ENCODE results near the gene APBB2. TPM values are rescaled to one million over a fixed set of nuclear protein-coding genes. Genes with fewer than 3 reads are reported as not detected.

Gene APBB2
- total RNA-seq, 1 donor from 2014 or later: 138 TPM

- DNase-seq (ENCODE audit: low read depth, low spot score): no peak
Observed at GRCh38 chr4:40978548-40978947, 235.8 kb downstream of the APBB2 start.

DNA sequence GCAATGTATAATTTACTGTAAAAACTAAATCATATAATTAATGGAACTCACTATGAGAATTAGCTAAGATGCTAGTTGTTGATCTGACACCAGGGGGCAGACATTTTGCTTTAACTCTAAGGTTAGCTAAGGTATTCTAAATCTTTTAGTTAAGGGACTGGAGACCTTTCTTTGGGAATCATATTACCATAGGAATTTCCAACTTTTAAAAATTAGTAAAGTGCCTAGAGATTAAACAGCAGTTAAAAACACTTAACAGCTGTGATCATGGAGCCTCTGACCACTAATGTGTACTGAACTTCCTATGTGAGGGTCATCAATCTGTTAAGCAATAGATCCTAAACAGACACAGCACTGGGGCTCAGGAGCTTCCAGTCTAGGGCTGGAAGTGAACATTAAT, 238.0 kb downstream of the APBB2 start:
- DNase-seq (ENCODE audit: low read depth, low spot score): no peak

- no peak for DNase-seq (ENCODE audit: low read depth, low spot score)
Observed at GRCh38 chr4:40972722-40973121, 241.6 kb downstream of the APBB2 start.

GRCh38 chr4:40971338-40971737, 243.0 kb downstream of the APBB2 start:
- DNase-seq (ENCODE audit: low read depth, low spot score): no peak

- no peak for DNase-seq (ENCODE audit: low read depth, low spot score)
Observed at GRCh38 chr4:40969501-40969900, 244.8 kb downstream of the APBB2 start.

GRCh38 chr4:40967550-40967949, 246.8 kb downstream of the APBB2 start:
- no peak for DNase-seq (ENCODE audit: low read depth, low spot score)

GRCh38 chr4:40966091-40966490, 248.3 kb downstream of the APBB2 start:
- DNase-seq (ENCODE audit: low read depth, low spot score): no peak

GRCh38 chr4:40963897-40964478, 250.4 kb downstream of the APBB2 start:
- DNase-seq (ENCODE audit: low read depth, low spot score): no peak

DNA sequence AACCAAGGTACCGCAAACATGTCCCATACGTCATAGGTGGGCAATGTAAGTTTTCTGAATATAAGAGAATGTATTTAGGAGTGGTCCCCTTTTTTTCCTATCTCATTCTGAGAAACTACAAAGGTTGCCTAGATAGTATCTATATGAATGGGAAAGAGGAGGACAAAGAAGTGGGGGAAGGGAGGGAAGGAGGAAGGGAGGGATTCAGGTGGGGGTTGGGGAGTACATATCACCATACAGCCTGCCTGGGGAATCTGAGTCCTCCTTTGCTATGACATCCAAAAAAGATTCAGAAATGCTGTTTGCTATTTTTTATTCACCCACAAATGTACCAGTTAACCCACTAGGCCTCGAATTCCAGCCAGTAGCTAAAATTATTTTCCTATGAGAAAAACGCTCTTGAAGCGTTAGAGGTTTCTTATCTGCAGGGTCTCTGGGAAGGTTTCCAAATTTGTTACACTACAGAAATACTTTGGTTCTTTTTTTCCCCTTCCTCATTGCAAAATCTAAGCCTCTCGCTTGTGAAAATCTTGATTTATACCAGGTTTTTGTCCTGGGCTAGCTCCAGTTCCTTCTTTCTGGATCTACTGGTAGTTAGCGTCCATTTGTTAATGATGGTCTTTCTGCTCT, 251.7 kb downstream of the APBB2 start:
- no peak for DNase-seq (ENCODE audit: low read depth, low spot score)

GRCh38 chr4:40960941-40961340, 253.4 kb downstream of the APBB2 start:
- no peak for DNase-seq (ENCODE audit: low read depth, low spot score)

DNA sequence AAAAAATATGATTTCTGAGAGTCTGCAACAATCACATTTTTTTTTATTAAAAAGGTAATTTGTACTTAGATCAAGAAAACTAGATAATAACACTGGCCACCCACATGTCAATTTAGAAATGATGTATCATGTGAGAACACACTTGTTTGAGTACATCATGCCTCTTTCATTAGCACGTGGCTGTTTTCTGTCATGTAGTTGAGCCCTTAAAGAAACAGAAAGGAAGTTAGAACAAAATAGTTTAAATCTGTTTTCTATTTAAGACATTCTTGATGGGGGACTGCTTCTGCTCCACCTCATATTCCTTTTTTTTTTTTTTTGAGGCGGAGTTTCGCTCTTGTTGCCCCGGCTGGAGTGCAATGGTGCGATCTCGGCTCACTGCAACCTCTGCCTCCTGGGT, 257.1 kb downstream of the APBB2 start:
- no peak for DNase-seq (ENCODE audit: low read depth, low spot score)

DNA sequence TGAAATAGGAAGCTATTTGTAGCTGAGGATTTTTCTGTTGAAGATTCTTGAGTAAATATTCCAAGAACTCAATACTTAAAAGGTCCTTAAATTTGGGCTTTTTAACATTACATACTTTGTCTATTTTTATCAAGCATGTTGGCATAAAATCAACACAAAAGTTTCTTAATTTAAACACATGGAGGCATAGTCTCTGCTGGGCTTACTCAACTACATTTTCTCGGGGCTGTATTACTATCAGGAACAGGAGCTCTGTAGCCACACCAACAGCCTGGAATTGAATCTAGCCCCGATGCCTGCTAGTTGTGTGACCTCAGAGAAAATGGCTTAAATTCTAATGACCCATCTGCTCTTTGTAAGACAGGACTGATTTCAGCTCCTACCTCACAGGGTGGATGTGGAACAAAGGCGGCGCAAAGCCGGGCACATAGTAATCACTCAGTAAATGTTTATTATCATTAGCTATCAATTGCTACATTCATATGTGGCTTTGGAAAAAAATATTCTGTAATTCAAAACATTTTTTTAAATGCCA, 257.6 kb downstream of the APBB2 start:
- no peak for DNase-seq (ENCODE audit: low read depth, low spot score)

GRCh38 chr4:40954088-40954668, 260.2 kb downstream of the APBB2 start:
- no peak for DNase-seq (ENCODE audit: low read depth, low spot score)

GRCh38 chr4:40953283-40954087, 260.9 kb downstream of the APBB2 start:
- DNase-seq (ENCODE audit: low read depth, low spot score): no peak

GRCh38 chr4:40952672-40953071, 261.7 kb downstream of the APBB2 start:
- DNase-seq (ENCODE audit: low read depth, low spot score): no peak

GRCh38 chr4:40952217-40952616, 262.1 kb downstream of the APBB2 start:
- no peak for DNase-seq (ENCODE audit: low read depth, low spot score)

DNA sequence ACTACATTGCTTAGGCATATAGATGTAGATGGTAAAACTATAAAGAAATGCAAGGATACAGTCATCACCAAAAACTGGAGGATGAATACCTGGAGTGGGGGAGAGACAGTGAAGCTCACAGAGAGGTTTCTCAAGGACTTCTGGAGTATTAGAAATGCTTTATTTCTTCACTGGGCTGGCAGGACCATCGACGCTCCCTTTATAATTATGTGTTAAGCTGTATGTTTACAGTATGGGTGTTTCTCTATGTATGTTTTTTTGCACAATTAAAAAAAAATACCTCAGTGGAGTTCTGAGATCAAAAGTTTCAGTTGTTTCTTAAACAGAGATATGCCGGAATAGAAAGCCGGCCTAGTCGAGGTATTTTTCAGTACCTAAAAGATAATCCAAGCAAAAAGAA, 263.3 kb downstream of the APBB2 start:
- no peak for DNase-seq (ENCODE audit: low read depth, low spot score)

DNA sequence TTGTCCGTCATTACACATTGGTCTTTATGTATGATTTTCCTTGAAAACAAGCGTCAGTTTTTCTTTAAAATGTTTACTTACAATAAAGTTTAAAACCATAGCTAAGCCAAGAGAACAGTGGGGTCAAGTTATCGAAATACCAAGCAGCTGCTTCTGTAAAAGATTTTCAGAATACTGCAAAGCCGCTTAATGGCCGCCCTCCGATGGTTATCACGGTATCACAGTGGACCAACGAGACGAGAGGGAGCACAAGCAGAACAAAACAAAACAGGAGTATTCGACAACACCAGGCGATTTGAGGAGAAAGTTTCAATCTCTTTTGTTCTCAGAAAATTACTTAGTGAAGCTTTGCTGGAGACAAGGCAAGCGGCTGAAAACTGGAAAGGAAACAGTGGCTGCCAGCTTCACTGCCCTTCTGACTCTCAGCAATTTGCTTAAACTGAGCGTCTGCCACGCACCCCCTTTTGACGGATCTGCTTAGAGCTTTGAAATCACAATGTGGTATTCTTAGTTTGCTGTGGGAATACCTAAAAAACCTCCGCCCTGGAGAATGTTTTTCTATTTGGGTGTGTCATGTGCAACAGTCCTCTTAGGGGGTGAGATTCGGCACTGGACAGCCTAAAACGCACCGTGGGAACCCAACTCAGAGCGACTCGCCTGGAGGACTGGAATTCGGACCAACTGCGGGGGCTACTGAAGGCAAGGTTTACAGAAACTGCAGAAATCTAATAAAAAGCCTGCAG, 264.8 kb downstream of the APBB2 start:
- DNase-seq (ENCODE audit: low read depth, low spot score): no peak

DNA sequence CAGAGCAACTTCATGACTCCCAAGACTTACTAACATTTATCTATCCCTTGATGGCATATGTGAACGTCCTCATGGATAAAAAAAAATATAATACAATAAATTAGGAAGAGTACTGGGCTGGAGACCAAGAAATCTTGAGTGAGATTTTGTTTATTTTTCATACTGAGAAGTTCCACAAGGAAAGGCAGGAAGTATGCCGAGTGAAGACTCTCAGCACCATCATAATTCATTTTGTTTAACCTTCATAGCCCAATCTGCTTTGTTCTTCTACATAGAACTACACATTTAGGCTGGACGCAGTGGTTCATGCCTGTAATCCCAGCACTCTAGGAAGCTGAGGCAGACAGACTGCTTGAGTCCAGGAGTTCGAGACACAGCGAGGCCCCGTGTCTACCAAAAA, 266.3 kb downstream of the APBB2 start:
- DNase-seq (ENCODE audit: low read depth, low spot score): no peak

- no peak for DNase-seq (ENCODE audit: low read depth, low spot score)
Observed at GRCh38 chr4:40946652-40947051, 267.7 kb downstream of the APBB2 start.

GRCh38 chr4:40940756-40941155, 273.6 kb downstream of the APBB2 start:
- no peak for DNase-seq (ENCODE audit: low read depth, low spot score)

Data from pulmonary artery endothelial cell (primary cell).